ENCODE data around the gene TRAF1.

DNA sequence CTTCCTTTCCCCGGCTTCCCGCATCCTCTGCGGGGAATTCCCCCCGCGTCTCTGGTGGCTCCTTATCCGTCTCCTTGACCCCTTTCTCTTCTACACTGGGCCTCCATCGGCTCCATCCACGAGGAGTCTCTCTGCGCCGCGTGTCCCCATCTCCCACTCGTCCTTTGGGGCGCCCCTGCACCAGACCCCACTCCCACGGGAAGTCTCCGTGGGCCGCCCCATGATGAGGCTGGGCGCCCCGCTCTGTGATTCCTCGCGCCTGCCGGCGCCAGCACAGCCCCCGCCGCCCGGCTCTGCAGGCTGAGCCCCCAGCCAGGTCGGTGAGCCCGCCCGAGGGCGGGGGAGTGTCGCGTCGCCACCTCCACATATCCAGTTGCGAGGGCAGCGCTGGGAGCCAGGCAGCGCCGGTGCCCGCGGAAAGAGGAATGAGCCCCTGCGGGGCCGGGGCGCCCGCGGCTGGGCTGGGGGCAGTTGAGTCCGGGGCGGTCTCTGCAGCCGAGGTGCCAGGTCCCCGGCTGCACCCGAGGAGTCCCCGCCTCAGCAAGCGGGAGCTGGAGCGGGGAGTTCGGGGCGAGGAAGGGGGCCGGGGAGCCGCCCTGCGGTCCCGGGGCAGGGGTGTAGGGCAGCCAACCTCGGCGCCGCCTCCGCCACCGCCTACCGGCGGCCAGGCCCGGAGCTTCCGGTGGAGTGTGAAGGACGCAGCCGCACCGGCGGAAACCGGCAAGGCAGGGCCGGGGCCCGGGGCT, 2.1 kb upstream of the TRAF1 start:
- TF ChIP-seq, protein P1, sequence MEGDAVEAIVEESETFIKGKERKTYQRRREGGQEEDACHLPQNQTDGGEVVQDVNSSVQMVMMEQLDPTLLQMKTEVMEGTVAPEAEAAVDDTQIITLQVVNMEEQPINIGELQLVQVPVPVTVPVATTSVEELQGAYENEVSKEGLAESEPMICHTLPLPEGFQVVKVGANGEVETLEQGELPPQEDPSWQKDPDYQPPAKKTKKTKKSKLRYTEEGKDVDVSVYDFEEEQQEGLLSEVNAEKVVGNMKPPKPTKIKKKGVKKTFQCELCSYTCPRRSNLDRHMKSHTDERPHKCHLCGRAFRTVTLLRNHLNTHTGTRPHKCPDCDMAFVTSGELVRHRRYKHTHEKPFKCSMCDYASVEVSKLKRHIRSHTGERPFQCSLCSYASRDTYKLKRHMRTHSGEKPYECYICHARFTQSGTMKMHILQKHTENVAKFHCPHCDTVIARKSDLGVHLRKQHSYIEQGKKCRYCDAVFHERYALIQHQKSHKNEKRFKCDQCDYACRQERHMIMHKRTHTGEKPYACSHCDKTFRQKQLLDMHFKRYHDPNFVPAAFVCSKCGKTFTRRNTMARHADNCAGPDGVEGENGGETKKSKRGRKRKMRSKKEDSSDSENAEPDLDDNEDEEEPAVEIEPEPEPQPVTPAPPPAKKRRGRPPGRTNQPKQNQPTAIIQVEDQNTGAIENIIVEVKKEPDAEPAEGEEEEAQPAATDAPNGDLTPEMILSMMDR (IDR thresholded peaks at IDR 0.05; ENCODE audit: low read depth, low read length, missing input control): no peak
- TF ChIP-seq HNF4G (IDR thresholded peaks at IDR 0.05) (no peak), TAF1 (conservative IDR thresholded peaks at IDR 0.05) (no peak)
- TF ChIP-seq, protein P2, sequence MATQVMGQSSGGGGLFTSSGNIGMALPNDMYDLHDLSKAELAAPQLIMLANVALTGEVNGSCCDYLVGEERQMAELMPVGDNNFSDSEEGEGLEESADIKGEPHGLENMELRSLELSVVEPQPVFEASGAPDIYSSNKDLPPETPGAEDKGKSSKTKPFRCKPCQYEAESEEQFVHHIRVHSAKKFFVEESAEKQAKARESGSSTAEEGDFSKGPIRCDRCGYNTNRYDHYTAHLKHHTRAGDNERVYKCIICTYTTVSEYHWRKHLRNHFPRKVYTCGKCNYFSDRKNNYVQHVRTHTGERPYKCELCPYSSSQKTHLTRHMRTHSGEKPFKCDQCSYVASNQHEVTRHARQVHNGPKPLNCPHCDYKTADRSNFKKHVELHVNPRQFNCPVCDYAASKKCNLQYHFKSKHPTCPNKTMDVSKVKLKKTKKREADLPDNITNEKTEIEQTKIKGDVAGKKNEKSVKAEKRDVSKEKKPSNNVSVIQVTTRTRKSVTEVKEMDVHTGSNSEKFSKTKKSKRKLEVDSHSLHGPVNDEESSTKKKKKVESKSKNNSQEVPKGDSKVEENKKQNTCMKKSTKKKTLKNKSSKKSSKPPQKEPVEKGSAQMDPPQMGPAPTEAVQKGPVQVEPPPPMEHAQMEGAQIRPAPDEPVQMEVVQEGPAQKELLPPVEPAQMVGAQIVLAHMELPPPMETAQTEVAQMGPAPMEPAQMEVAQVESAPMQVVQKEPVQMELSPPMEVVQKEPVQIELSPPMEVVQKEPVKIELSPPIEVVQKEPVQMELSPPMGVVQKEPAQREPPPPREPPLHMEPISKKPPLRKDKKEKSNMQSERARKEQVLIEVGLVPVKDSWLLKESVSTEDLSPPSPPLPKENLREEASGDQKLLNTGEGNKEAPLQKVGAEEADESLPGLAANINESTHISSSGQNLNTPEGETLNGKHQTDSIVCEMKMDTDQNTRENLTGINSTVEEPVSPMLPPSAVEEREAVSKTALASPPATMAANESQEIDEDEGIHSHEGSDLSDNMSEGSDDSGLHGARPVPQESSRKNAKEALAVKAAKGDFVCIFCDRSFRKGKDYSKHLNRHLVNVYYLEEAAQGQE (IDR thresholded peaks at IDR 0.05): no peak

Data from liver (tissue), 3 donors.